Astrocyte (in vitro differentiated cells and primary cell): ENCODE data around the gene ZNF138. TPM values are rescaled to one million over a fixed set of nuclear protein-coding genes. Genes with fewer than 3 reads are reported as not detected.

Source experiments
- DNase-seq: peaks from one replicate; pipeline ENCODE4 v3.0.0-alpha.2; 2010; ENCODE audit warnings: low read depth
- FAIRE-seq: peaks from 2 replicates; lab custom pipeline; 2011; peaks lifted over from hg19 to GRCh38; lab: Jason Lieb, UNC
- H2AFZ ChIP-seq: 2 replicates; pipeline ENCODE4 v1.6.0; 2012; ENCODE audit warnings: low read depth, low read length, inconsistent platforms
- H3K27ac ChIP-seq: 2 replicates; pipeline ENCODE4 v1.5.1; 2011; ENCODE audit warnings: low read depth, low read length, inconsistent platforms
- H3K27me3 ChIP-seq: 2 replicates; pipeline ENCODE4 v1.6.0; 2011; ENCODE audit warnings: low read length, inconsistent platforms; ENCODE audit not compliant: insufficient read depth
- H3K36me3 ChIP-seq: 2 replicates; pipeline ENCODE4 v1.5.1; 2011; ENCODE audit warnings: low read length, inconsistent platforms; ENCODE audit not compliant: insufficient read depth
- H3K4me1 ChIP-seq: 2 replicates; pipeline ENCODE4 v1.5.1; 2011; ENCODE audit warnings: low read length, inconsistent platforms; ENCODE audit not compliant: insufficient read depth
- H3K4me2 ChIP-seq: 2 replicates; pipeline ENCODE4 v1.6.0; 2012; ENCODE audit warnings: low read length, inconsistent platforms
- H3K4me3 ChIP-seq: 2 replicates; pipeline ENCODE4 v1.5.1; 2011; ENCODE audit warnings: low read depth, mild to moderate bottlenecking, low read length, inconsistent platforms; ENCODE audit not compliant: insufficient read depth
- H3K79me2 ChIP-seq: 2 replicates; pipeline ENCODE4 v1.6.0; 2012; ENCODE audit warnings: mild to moderate bottlenecking, low read length, inconsistent platforms; ENCODE audit not compliant: insufficient read depth
- H3K9ac ChIP-seq: 2 replicates; pipeline ENCODE4 v1.6.0; 2012; ENCODE audit warnings: mild to moderate bottlenecking, low read length, inconsistent platforms
- H3K9me3 ChIP-seq: 2 replicates; pipeline ENCODE4 v1.5.1; 2012; ENCODE audit warnings: low read depth, mild to moderate bottlenecking, low read length, inconsistent platforms; ENCODE audit not compliant: insufficient read depth
- H4K20me1 ChIP-seq: 2 replicates; pipeline ENCODE4 v1.6.0; 2012; ENCODE audit warnings: low read length, inconsistent platforms; ENCODE audit not compliant: insufficient read depth
- H3K27ac Mint-ChIP-seq: one replicate; pipeline ENCODE4 v1.8.0; 2021; ENCODE audit warnings: mild to moderate bottlenecking, mixed read lengths; ENCODE audit not compliant: unreplicated experiment
- H3K27me3 Mint-ChIP-seq: one replicate; pipeline ENCODE4 v1.8.0; 2021; ENCODE audit warnings: low read depth, mixed read lengths; ENCODE audit not compliant: unreplicated experiment
- H3K36me3 Mint-ChIP-seq: one replicate; pipeline ENCODE4 v1.8.0; 2021; ENCODE audit warnings: low read depth, mixed read lengths; ENCODE audit not compliant: unreplicated experiment
- H3K4me1 Mint-ChIP-seq: one replicate; pipeline ENCODE4 v1.8.0; 2021; ENCODE audit warnings: low read depth, mixed read lengths; ENCODE audit not compliant: unreplicated experiment
- H3K4me3 Mint-ChIP-seq: one replicate; pipeline ENCODE4 v1.8.0; 2021; ENCODE audit warnings: mild to moderate bottlenecking, moderate library complexity, mixed read lengths; ENCODE audit not compliant: unreplicated experiment
- H3K9me3 Mint-ChIP-seq: one replicate; pipeline ENCODE4 v1.8.0; 2021; ENCODE audit warnings: mild to moderate bottlenecking, mixed read lengths; ENCODE audit not compliant: unreplicated experiment
- CTCF ChIP-seq: IDR thresholded peaks from 2 replicates; pipeline ENCODE4 v1.5.1; 2011; ENCODE audit warnings: low read depth, mild to moderate bottlenecking, inconsistent platforms, low read length, moderate library complexity; ENCODE audit not compliant: insufficient read depth
- EZH2 ChIP-seq: IDR thresholded peaks from 2 replicates; pipeline ENCODE4 v1.6.1; 2012; ENCODE audit warnings: mild to moderate bottlenecking, low read length, inconsistent platforms; ENCODE audit not compliant: insufficient read depth
- total RNA-seq: library from RNA; stranded (reverse); gene quantifications from 2 replicates; pipeline ENCODE4 v1.2.1, GENCODE V29; 2021

Gene ZNF138
- total RNA-seq, 1 donor from 2014 or later: 5.7 TPM

- H3K4me3 Mint-ChIP-seq: no peak overlapping the region
Observed at GRCh38 chr7:64875258-64875657, 81.0 kb downstream of the ZNF138 start.

DNA sequence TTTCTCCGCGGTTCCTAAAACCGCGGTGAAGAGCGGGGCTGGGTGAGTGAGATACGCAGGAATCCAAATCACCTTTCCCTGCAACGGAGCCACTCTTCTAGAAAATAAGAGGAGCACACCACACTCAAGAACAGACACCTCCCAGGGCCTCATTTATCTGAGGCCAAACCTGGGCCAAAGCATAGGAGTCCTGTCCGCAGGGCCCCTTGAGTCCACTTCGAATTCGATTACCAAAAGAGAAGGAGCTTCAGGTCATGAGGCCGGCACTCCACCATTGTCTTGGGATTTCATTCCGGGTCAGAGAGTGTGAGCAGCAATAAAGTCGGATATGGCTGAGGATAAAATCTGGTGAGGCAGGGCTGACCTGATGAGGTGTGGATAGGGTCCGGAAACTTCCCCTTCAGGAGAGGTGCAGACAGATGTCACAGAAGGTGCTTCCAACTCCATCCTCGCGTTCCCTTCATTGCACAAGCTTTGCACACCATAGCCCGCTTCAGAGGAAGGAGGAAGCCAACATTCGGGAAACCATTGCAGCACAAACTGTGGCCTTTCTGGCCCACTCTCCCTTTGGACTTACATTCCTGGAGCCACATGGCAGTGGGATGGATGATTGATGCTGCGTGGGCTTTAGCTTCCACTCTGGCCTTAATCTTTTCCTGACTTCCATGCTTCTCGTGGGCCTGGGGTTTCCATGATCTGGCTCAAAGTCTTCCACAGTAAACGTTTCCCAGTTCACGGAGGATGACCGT lies 81.6 kb downstream of the ZNF138 start:
- Histone ChIP-seq H3K36me3 (no peaks in the 10 kb centered on the region), H3K27me3 (no peaks in the 10 kb centered on the region), H3K4me2 (no peak overlapping the region), H2AFZ (no peak overlapping the region), H3K4me3 (no peak overlapping the region), H3K9ac (no peak overlapping the region), H3K79me2 (no peaks in the 10 kb centered on the region), H3K9me3 (peaks cover 10% of the 10 kb centered on the region), H4K20me1 (no peaks in the 10 kb centered on the region), H3K27ac (no peak overlapping the region), H3K4me1 (no peaks in the 10 kb centered on the region)
- Mint-ChIP-seq H3K4me3 (no peak overlapping the region), H3K27me3 (peaks cover 23% of the 10 kb centered on the region), H3K27ac (no peak overlapping the region), H3K4me1 (peaks cover 3% of the 10 kb centered on the region), H3K36me3 (peaks cover 3% of the 10 kb centered on the region), H3K9me3 (peaks cover 37% of the 10 kb centered on the region)
- no peak for FAIRE-seq
- TF ChIP-seq CTCF (no peak), EZH2 (no peak)
- DNase-seq: no peak

More at GRCh38 chr7:64875258-64875657, 81.0 kb downstream of the ZNF138 start:
- peaks cover 10% of the 10 kb centered on the region for H3K9me3 ChIP-seq
- Mint-ChIP-seq H3K9me3 (peaks cover 41% of the 10 kb centered on the region), H3K27ac (no peak overlapping the region), H3K4me1 (peaks cover 3% of the 10 kb centered on the region), H3K27me3 (peaks cover 23% of the 10 kb centered on the region), H3K36me3 (peaks cover 3% of the 10 kb centered on the region)
- no peaks in the 10 kb centered on the region for H3K4me1 ChIP-seq
- DNase-seq (no peak), FAIRE-seq (no peak)
- H3K27ac ChIP-seq: no peak overlapping the region
- no peak overlapping the region for H3K4me3 ChIP-seq
- no peaks in the 10 kb centered on the region for H3K27me3 ChIP-seq
- H3K36me3 ChIP-seq: no peaks in the 10 kb centered on the region
- no peak overlapping the region for H3K4me2 ChIP-seq
- no peak overlapping the region for H3K9ac ChIP-seq
- no peaks in the 10 kb centered on the region for H4K20me1 ChIP-seq
- no peaks in the 10 kb centered on the region for H3K79me2 ChIP-seq
- H2AFZ ChIP-seq: no peak overlapping the region
- TF ChIP-seq CTCF: no peak
